Measurements from ENCODE around the gene GNB1L. TPM values are rescaled to one million over a fixed set of nuclear protein-coding genes. Genes with fewer than 3 reads are reported as not detected.

GNB1L gene
- total RNA-seq, 1 experiment from 2014 or later, result 17.9 TPM

- no TSS peak for BruUV-seq (replicated peaks)
- intact Hi-C loops (cut with micrococcal nuclease; ENCODE audit: unreplicated experiment), result no loop called here
- H3K27ac ChIP-seq (ENCODE audit: low read depth, low read length, poor library complexity, severe bottlenecking), result peak overlapping the region; percentile 89
- H3K9me3 ChIP-seq (ENCODE audit: low read depth, low read length, poor library complexity, severe bottlenecking), result no peaks in the 10 kb centered on the region
- no peak for DNase-seq (ENCODE audit: low spot score)
- ChIA-PET POLR2A (ENCODE audit: low non-redundant PET) (no interaction called here), CTCF (interaction anchor here (0.6 kb wide), 1 partner anchor 37 kb away, joined by 5 read pairs; no protein-coding TSS in a partner anchor)
- no peak overlapping the region for H3K4me3 ChIP-seq (ENCODE audit: low read depth, low read length, poor library complexity, severe bottlenecking)
- H3K4me1 ChIP-seq (ENCODE audit: insufficient read depth, low read length, poor library complexity, severe bottlenecking), result peaks cover 63% of the 10 kb centered on the region
- H3K27me3 ChIP-seq (replicated peaks; ENCODE audit: insufficient read depth, low read depth, low read length, poor library complexity), result no peaks in the 10 kb centered on the region
- no peaks in the 10 kb centered on the region for H3K36me3 ChIP-seq (ENCODE audit: insufficient read depth, low read length, poor library complexity, severe bottlenecking)
- TF ChIP-seq, protein P1, sequence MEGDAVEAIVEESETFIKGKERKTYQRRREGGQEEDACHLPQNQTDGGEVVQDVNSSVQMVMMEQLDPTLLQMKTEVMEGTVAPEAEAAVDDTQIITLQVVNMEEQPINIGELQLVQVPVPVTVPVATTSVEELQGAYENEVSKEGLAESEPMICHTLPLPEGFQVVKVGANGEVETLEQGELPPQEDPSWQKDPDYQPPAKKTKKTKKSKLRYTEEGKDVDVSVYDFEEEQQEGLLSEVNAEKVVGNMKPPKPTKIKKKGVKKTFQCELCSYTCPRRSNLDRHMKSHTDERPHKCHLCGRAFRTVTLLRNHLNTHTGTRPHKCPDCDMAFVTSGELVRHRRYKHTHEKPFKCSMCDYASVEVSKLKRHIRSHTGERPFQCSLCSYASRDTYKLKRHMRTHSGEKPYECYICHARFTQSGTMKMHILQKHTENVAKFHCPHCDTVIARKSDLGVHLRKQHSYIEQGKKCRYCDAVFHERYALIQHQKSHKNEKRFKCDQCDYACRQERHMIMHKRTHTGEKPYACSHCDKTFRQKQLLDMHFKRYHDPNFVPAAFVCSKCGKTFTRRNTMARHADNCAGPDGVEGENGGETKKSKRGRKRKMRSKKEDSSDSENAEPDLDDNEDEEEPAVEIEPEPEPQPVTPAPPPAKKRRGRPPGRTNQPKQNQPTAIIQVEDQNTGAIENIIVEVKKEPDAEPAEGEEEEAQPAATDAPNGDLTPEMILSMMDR (conservative IDR thresholded peaks at IDR 0.05; ENCODE audit: low read depth, low read length), result no peak
- no peak for TF ChIP-seq EZH2 (IDR thresholded peaks at IDR 0.05; ENCODE audit: borderline replicate concordance, low read depth, low read length, poor library complexity, severe bottlenecking)
Observed at GRCh38 chr22:19888131-19888746, 33.6 kb upstream of the GNB1L start.

DNA sequence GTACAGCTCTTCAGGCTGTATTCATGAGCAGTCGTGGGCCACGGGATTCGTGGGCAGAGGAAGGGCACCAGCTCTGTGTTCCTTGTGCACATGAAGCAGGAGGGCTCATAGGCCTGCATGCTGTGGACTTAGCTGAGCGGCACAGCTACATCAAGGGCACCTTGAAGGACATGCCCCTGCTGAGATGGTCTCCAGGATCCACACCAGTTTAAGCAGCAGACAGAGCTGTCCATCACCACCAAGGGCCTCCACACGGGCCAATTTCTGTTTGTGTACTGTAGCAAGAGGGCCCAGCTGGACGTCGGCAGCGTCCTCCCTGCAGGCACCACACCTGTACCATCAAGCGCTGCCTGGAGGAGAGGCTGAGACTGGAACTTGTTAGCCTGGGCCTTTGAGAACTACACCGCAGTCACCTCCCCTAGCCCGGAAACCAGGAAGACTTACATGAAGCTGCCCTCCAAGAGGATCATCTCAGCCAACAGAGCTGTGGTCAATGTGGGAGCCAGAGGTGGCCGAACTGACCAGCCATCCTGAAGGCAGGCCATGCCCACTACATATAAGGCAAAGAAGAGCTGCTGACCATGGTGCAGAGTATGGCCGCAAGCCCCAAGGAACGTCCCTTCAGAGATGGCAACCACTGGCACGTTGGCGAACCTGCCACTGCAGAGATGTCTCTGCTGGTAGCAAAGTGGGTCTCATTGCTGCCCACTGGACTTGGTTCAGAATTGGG lies 32.7 kb upstream of the GNB1L start:
- CTCF ChIA-PET, result interaction anchor here (1.0 kb wide), 1 partner anchor 157 kb away, joined by 3 read pairs; no protein-coding TSS in a partner anchor
- no peak for DNase-seq (ENCODE audit: low spot score)
- no peak for TF ChIP-seq EZH2 (IDR thresholded peaks at IDR 0.05; ENCODE audit: borderline replicate concordance, low read depth, low read length, poor library complexity, severe bottlenecking)
- TF ChIP-seq, protein P1 (conservative IDR thresholded peaks at IDR 0.05; ENCODE audit: low read depth, low read length), result no peak
- Histone ChIP-seq H3K4me1 (ENCODE audit: insufficient read depth, low read length, poor library complexity, severe bottlenecking) (peaks cover 59% of the 10 kb centered on the region), H3K27ac (ENCODE audit: low read depth, low read length, poor library complexity, severe bottlenecking) (peak overlapping the region; percentile 89), H3K27me3 (replicated peaks; ENCODE audit: insufficient read depth, low read depth, low read length, poor library complexity) (no peaks in the 10 kb centered on the region), H3K36me3 (ENCODE audit: insufficient read depth, low read length, poor library complexity, severe bottlenecking) (no peaks in the 10 kb centered on the region), H3K4me3 (ENCODE audit: low read depth, low read length, poor library complexity, severe bottlenecking) (no peak overlapping the region), H3K9me3 (ENCODE audit: low read depth, low read length, poor library complexity, severe bottlenecking) (no peaks in the 10 kb centered on the region)
- intact Hi-C loops (cut with micrococcal nuclease; ENCODE audit: unreplicated experiment), result no loop called here
- BruUV-seq (replicated peaks), result TSS peak; percentile 67
- POLR2A ChIA-PET (ENCODE audit: low non-redundant PET), result no interaction called here

DNA sequence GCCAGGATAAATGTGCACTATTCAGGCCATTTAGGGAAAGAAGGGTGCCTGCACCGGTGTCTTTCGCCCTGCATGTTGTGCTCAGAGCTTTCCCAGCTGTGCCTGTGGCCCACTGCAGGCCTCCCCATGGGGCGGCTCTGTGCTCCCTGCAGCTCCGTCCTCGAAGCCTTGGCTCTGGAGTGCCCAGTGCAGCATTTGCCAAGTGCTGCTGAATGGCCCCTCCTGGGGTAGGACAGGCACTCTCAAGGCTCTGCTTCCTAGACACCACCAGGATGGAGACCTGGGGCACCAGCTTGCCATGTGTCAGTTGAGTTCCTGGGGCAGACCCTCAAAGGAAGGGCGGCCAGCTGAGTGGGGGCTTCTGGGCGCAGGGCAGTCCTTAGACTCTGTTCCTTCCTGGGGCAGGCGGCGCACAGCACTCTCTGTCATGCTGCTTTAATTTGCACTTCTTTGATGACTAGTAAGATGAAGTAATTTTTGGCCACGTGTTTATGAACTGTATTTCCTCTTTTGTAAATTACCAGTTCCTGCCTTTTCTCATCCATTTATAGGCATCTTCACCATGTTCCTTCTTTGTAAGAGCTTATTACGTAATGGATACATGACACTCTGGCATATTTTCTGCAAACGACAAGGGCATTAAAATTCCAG lies 32.1 kb upstream of the GNB1L start:
- ChIA-PET POLR2A (ENCODE audit: low non-redundant PET) (no interaction called here), CTCF (interaction anchor here (1.0 kb wide), 1 partner anchor 157 kb away, joined by 3 read pairs; no protein-coding TSS in a partner anchor)
- no peak overlapping the region for H3K4me3 ChIP-seq (ENCODE audit: low read depth, low read length, poor library complexity, severe bottlenecking)
- intact Hi-C loops (cut with micrococcal nuclease; ENCODE audit: unreplicated experiment), result no loop called here
- peak overlapping the region; percentile 89 for H3K27ac ChIP-seq (ENCODE audit: low read depth, low read length, poor library complexity, severe bottlenecking)
- H3K9me3 ChIP-seq (ENCODE audit: low read depth, low read length, poor library complexity, severe bottlenecking), result no peaks in the 10 kb centered on the region
- no peaks in the 10 kb centered on the region for H3K27me3 ChIP-seq (replicated peaks; ENCODE audit: insufficient read depth, low read depth, low read length, poor library complexity)
- no peaks in the 10 kb centered on the region for H3K36me3 ChIP-seq (ENCODE audit: insufficient read depth, low read length, poor library complexity, severe bottlenecking)
- TF ChIP-seq EZH2 (IDR thresholded peaks at IDR 0.05; ENCODE audit: borderline replicate concordance, low read depth, low read length, poor library complexity, severe bottlenecking), result no peak
- TF ChIP-seq, protein P1 (conservative IDR thresholded peaks at IDR 0.05; ENCODE audit: low read depth, low read length), result no peak
- BruUV-seq (replicated peaks), result TSS peak; percentile 58
- peak; percentile 87 for DNase-seq (ENCODE audit: low spot score)
- peaks cover 57% of the 10 kb centered on the region for H3K4me1 ChIP-seq (ENCODE audit: insufficient read depth, low read length, poor library complexity, severe bottlenecking)

Data from A673 (cell line).